Stomach (tissue), 9 donors: ENCODE data around the gene SVIL. TPM values are rescaled to one million over a fixed set of nuclear protein-coding genes. Genes with fewer than 3 reads are reported as not detected.
A peak's percentile ranks its signal among the peaks of the same experiment; 100 is the strongest.

Experiments used
- DNase-seq, 2 donors: peaks; one replicate each; pipeline versions ENCODE4 v3.0.0 to v3.0.0-alpha.2; 2013 to 2019
- H3K27ac ChIP-seq, 5 donors: fragments of 200-600 bp in 4 of 5; sonication (generic) in 4 of 5; one replicate each; pipeline ENCODE4 v1.5.1; 2013 to 2019; ENCODE audit warnings: mild to moderate bottlenecking in 1 of 5, moderate library complexity in 1 of 5
- H3K27me3 ChIP-seq, 3 donors: fragments of 200-600 bp; sonication (generic); one replicate each; pipeline ENCODE4 v1.5.1; 2017 to 2019; ENCODE audit warnings: mixed run types in 1 of 3
- H3K36me3 ChIP-seq, 4 donors: fragments of 200-600 bp; sonication (generic); 1 replicate in 3 of 4; 2 replicates in 1 of 4; pipeline ENCODE4 v1.5.1; 2016 to 2019
- H3K4me1 ChIP-seq, 4 donors: fragments of 200-600 bp; sonication (generic); one replicate each; pipeline ENCODE4 v1.5.1; 2016 to 2019
- H3K4me3 ChIP-seq, 4 donors: fragments of 200-600 bp; sonication (generic) in 3 of 4; one replicate each; pipeline ENCODE4 v1.5.1; 2016 to 2019; ENCODE audit warnings: mild to moderate bottlenecking in 1 of 4
- H3K9me3 ChIP-seq, 4 donors: fragments of 200-600 bp; sonication (generic); one replicate each; pipeline ENCODE4 v1.5.1; 2016 to 2019
- CTCF ChIP-seq, 7 experiments: fragments of 450-650 bp in 4 of 7; fragments of 200-600 bp in 3 of 7; sonication (generic) in 3 of 7; IDR thresholded peaks; one replicate each; pipeline ENCODE4 v1.5.1; 2016 to 2019; ENCODE audit warnings: antibody characterized with exemption in 7 of 7, control low read depth in 2 of 7, mild to moderate bottlenecking in 1 of 7
- EP300 ChIP-seq: sonication (generic); formaldehyde crosslinking; IDR thresholded peaks from one replicate; pipeline ENCODE4 v1.6.1; 2017; ENCODE audit warnings: antibody characterized with exemption
- POLR2A ChIP-seq, 4 donors: fragments of 450-650 bp; IDR thresholded peaks; one replicate each; pipeline ENCODE4 v1.6.1; 2016; ENCODE audit warnings: antibody characterized with exemption in 4 of 4, control low read depth in 2 of 4, mild to moderate bottlenecking in 1 of 4, moderate library complexity in 1 of 4
- POLR2AphosphoS5 ChIP-seq, 3 donors: sonication (generic); formaldehyde crosslinking; IDR thresholded peaks; one replicate each; pipeline ENCODE4 v1.6.1; 2016; ENCODE audit warnings: antibody characterized with exemption in 3 of 3
- WGBS, 5 donors: extraction: QIAGEN DNeasy Blood & Tissue Kit in 3 of 5; methylation state at CpG; one replicate each; pipeline versions ENCODE4 v1.1.5 to v1.1.7; 2013 to 2018; 5-methylcytosine and 5-hydroxymethylcytosine counted together
- intact Hi-C: fragments of 100-400 bp; cut with DNase I; formaldehyde crosslinking; loops from one replicate; pipeline ENCODE4 v1.15.1; 2023; ENCODE audit warnings: low total_unique reads
- polyA plus RNA-seq, 3 donors: library from polyadenylated mRNA; stranded (reverse); fragments of 200-250 nt; gene quantifications; one replicate each; pipeline ENCODE4 v1.2.3, GENCODE V29; 2013
- small RNA-seq, 4 donors: library from RNA; depleted of rRNA; stranded (forward); fragments of <200 nt; gene quantifications; one replicate each; pipeline ENCODE3, GENCODE V24; 2016
- total RNA-seq, 5 donors: library from RNA; depleted of rRNA; stranded (reverse); fragments of >200 nt; gene quantifications; one replicate each; pipeline versions ENCODE4 v1.1.0 to v1.2.3, GENCODE V29; 2014 to 2016
- donor health status: healthy with polysubstance abuse.
- donor health status: Bipolar disorder and iron deficiency.
- donor health status: healthy.

SVIL gene
- total and polyA plus RNA-seq, 8 donors, result 6.8 to 400 (median 112) TPM

- H3K27me3 ChIP-seq, result no peaks in the 10 kb centered on the region
- H3K4me1 ChIP-seq, result peaks cover 15 to 45% (median 29%) of the 10 kb centered on the region in 4 donors
- peak overlapping the region; percentile 89 to 99 (median 91) for H3K27ac ChIP-seq
- no peaks in the 10 kb centered on the region for H3K9me3 ChIP-seq
- WGBS, 5 donors, result 22 to 49% (median 39%) methylated on average over 2 of the region's 2 CpGs
- DNase-seq, result no peak
- no peaks in the 10 kb centered on the region for H3K36me3 ChIP-seq
- TF ChIP-seq POLR2A (IDR thresholded peaks at IDR 0.05), result no peak
- no peak for TF ChIP-seq EP300
- TF ChIP-seq CTCF (IDR thresholded peaks at IDR 0.05), result no peak
- no peak for TF ChIP-seq POLR2AphosphoS5 (IDR thresholded peaks at IDR 0.05)
- H3K4me3 ChIP-seq, result peak overlapping the region; percentile 68 to 80 (median 70)
- intact Hi-C loops, result no loop called here
Measured at GRCh38 chr10:29408847-29409240, 225.9 kb downstream of the SVIL start.

Small RNA genes lying within 50 kb of the gene (small RNA-seq; reads per million reads assigned to genes)
- 0 reads per million in 4 donors for gene MIR604
- gene MIR938, result 0 reads per million in 4 donors
- 0 reads per million in 4 donors for gene RF00105
